ENCODE measurements around the gene PIEZO2. TPM values are rescaled to one million over a fixed set of nuclear protein-coding genes. Genes with fewer than 3 reads are reported as not detected.

PIEZO2 gene
- total RNA-seq, 2 donors from 2014 or later: 0.63 to 3.0 TPM

- no peaks in the 10 kb centered on the region for H3K9me3 ChIP-seq
- no peak overlapping the region for H3K4me3 ChIP-seq
- H3K36me3 ChIP-seq: no peaks in the 10 kb centered on the region
- H3K27ac ChIP-seq: no peak overlapping the region
- no peak for DNase-seq (ENCODE audit: low spot score)
- H3K4me1 ChIP-seq: no peaks in the 10 kb centered on the region
- TF ChIP-seq CTCF (IDR thresholded peaks at IDR 0.05): no peak
- H3K27me3 ChIP-seq: no peaks in the 10 kb centered on the region
Observed at GRCh38 chr18:11020877-11021414, 128.4 kb downstream of the PIEZO2 start.

GRCh38 chr18:11020161-11020853, 129.1 kb downstream of the PIEZO2 start:
- Histone ChIP-seq H3K4me1 (no peaks in the 10 kb centered on the region), H3K9me3 (no peaks in the 10 kb centered on the region), H3K4me3 (no peak overlapping the region), H3K27me3 (no peaks in the 10 kb centered on the region), H3K36me3 (no peaks in the 10 kb centered on the region), H3K27ac (no peak overlapping the region)
- TF ChIP-seq CTCF (IDR thresholded peaks at IDR 0.05): no peak
- DNase-seq (ENCODE audit: low spot score): no peak

- H3K36me3 ChIP-seq: no peaks in the 10 kb centered on the region
- no peak for TF ChIP-seq CTCF (IDR thresholded peaks at IDR 0.05)
- no peak overlapping the region for H3K27ac ChIP-seq
- DNase-seq (ENCODE audit: low spot score): no peak
- no peak overlapping the region for H3K4me3 ChIP-seq
- no peaks in the 10 kb centered on the region for H3K4me1 ChIP-seq
- H3K27me3 ChIP-seq: no peaks in the 10 kb centered on the region
- no peaks in the 10 kb centered on the region for H3K9me3 ChIP-seq
Observed at GRCh38 chr18:11019295-11020105, 129.9 kb downstream of the PIEZO2 start.

GRCh38 chr18:11009869-11010268, 139.5 kb downstream of the PIEZO2 start:
- TF ChIP-seq CTCF (IDR thresholded peaks at IDR 0.05): no peak
- no peaks in the 10 kb centered on the region for H3K9me3 ChIP-seq
- H3K4me3 ChIP-seq: no peak overlapping the region
- H3K27ac ChIP-seq: no peak overlapping the region
- no peaks in the 10 kb centered on the region for H3K36me3 ChIP-seq
- DNase-seq (ENCODE audit: low spot score): no peak
- H3K4me1 ChIP-seq: no peaks in the 10 kb centered on the region
- no peaks in the 10 kb centered on the region for H3K27me3 ChIP-seq

GRCh38 chr18:11009147-11009546, 140.2 kb downstream of the PIEZO2 start:
- no peak for DNase-seq (ENCODE audit: low spot score)
- H3K4me3 ChIP-seq: no peak overlapping the region
- H3K36me3 ChIP-seq: no peaks in the 10 kb centered on the region
- H3K4me1 ChIP-seq: no peaks in the 10 kb centered on the region
- H3K27me3 ChIP-seq: no peaks in the 10 kb centered on the region
- TF ChIP-seq CTCF (IDR thresholded peaks at IDR 0.05): no peak
- H3K9me3 ChIP-seq: no peaks in the 10 kb centered on the region
- H3K27ac ChIP-seq: no peak overlapping the region

Measured in right atrium auricular region (tissue), 2 donors.